ENCODE measurements around the gene INHBE.

DNA sequence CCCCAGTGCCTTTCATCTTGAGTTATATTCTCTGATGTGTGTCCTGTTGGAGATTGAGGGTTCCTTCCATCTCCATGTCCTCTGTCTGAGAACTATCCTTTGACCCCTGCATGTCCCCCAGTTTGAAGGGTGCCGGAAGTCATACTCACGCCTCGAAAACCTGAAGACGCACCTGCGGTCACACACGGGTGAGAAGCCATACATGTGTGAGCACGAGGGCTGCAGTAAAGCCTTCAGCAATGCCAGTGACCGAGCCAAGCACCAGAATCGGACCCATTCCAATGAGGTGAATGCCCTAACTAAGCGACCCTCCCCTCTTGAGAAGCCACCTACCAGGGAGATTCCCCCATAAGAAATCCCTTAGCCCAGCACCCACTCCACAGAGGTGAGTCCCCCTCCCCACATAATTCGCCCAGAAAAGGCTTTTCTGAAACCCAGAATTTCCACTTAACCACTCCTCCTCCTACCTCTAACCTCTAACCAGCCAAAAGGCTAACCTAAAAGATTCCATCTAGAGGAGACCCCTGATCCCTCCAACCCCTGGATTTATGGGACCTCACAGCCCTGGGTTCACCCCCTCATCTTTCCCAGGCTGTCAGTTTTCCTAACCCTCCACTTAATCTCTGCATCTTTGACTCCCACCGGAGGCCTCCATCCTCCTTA, 12.2 kb downstream of the INHBE start:
- TF ChIP-seq, protein P1, sequence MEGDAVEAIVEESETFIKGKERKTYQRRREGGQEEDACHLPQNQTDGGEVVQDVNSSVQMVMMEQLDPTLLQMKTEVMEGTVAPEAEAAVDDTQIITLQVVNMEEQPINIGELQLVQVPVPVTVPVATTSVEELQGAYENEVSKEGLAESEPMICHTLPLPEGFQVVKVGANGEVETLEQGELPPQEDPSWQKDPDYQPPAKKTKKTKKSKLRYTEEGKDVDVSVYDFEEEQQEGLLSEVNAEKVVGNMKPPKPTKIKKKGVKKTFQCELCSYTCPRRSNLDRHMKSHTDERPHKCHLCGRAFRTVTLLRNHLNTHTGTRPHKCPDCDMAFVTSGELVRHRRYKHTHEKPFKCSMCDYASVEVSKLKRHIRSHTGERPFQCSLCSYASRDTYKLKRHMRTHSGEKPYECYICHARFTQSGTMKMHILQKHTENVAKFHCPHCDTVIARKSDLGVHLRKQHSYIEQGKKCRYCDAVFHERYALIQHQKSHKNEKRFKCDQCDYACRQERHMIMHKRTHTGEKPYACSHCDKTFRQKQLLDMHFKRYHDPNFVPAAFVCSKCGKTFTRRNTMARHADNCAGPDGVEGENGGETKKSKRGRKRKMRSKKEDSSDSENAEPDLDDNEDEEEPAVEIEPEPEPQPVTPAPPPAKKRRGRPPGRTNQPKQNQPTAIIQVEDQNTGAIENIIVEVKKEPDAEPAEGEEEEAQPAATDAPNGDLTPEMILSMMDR (IDR thresholded peaks at IDR 0.05) = no peak
- no peak for TF ChIP-seq EP300 (IDR thresholded peaks at IDR 0.05)

Data from esophagus muscularis mucosa (tissue), 3 donors.